Karpas-422 (cell line): ENCODE data around the gene DMPK. TPM values are rescaled to one million over a fixed set of nuclear protein-coding genes. Genes with fewer than 3 reads are reported as not detected.

ENCODE experiments used
- DNase-seq: peaks from one replicate; pipeline ENCODE4 v3.0.0-alpha.2; 2015
- H2AFZ ChIP-seq: fragments of 200-600 bp; sonication (generic); 2 replicates; pipeline ENCODE4 v1.6.1; 2014; ENCODE audit warnings: antibody characterized with exemption, low read length, mixed read lengths
- H3K27ac ChIP-seq: fragments of 200-600 bp; sonication (generic); 2 replicates; pipeline ENCODE4 v1.5.1; 2014; ENCODE audit warnings: mild to moderate bottlenecking, low read length, moderate library complexity
- H3K27me3 ChIP-seq: fragments of 200-600 bp; sonication (generic); 2 replicates; pipeline ENCODE4 v1.6.1; 2014; ENCODE audit warnings: low read length, mixed read lengths
- H3K36me3 ChIP-seq: fragments of 200-600 bp; sonication (generic); 2 replicates; pipeline ENCODE4 v1.6.1; 2014; ENCODE audit warnings: low read length, mixed read lengths; ENCODE audit not compliant: insufficient read depth
- H3K4me1 ChIP-seq: fragments of 200-600 bp; sonication (generic); 2 replicates; pipeline ENCODE4 v1.6.1; 2014; ENCODE audit warnings: mild to moderate bottlenecking, low read length, mixed read lengths
- H3K4me2 ChIP-seq: fragments of 200-600 bp; sonication (generic); 2 replicates; pipeline ENCODE4 v1.6.1; 2014; ENCODE audit warnings: low read length, low read depth, mild to moderate bottlenecking; ENCODE audit not compliant: poor library complexity, severe bottlenecking
- H3K4me3 ChIP-seq: fragments of 200-600 bp; sonication (generic); 2 replicates; pipeline ENCODE4 v1.5.1; 2014; ENCODE audit warnings: mild to moderate bottlenecking, antibody characterized with exemption, low read length, mixed read lengths
- H3K79me2 ChIP-seq: fragments of 200-600 bp; sonication (generic); 2 replicates; pipeline ENCODE4 v1.6.1; 2014; ENCODE audit warnings: mild to moderate bottlenecking, low read length, mixed read lengths
- H3K9ac ChIP-seq: fragments of 200-600 bp; sonication (generic); 2 replicates; pipeline ENCODE4 v1.6.0; 2014; ENCODE audit warnings: low read length
- H3K9me2 ChIP-seq: fragments of 200-600 bp; sonication (generic), shearing (Covaris generic); replicated peaks from 2 replicates; pipeline ENCODE4 v1.6.0; 2014; ENCODE audit warnings: mild to moderate bottlenecking, low read length, moderate library complexity; ENCODE audit not compliant: insufficient read depth
- H3K9me3 ChIP-seq: fragments of 300-700, 200-600 bp; sonication (generic); 2 replicates; pipeline ENCODE4 v1.6.1; 2014; ENCODE audit warnings: low read length, mixed read lengths
- H4K20me1 ChIP-seq: fragments of 200-600 bp; sonication (generic); 2 replicates; pipeline ENCODE4 v1.6.1; 2014; ENCODE audit warnings: mild to moderate bottlenecking, antibody characterized with exemption, low read length, low read depth; ENCODE audit not compliant: insufficient read depth
- total RNA-seq: library from RNA; depleted of rRNA; stranded (reverse); fragments of >200 nt; shearing (Covaris generic); gene quantifications from 2 replicates; pipeline ENCODE4 v1.2.3, GENCODE V29; 2014; ENCODE audit warnings: low replicate concordance

DMPK gene
- total RNA-seq, 1 experiment from 2014 or later: 11.5 TPM

GRCh38 chr19:45794627-45795026 is 12.3 kb upstream of the DMPK start:
- H2AFZ ChIP-seq: no peak overlapping the region
- no peak for DNase-seq

GRCh38 chr19:45793876-45794275 is 11.6 kb upstream of the DMPK start:
- Histone ChIP-seq H3K4me1 (peaks cover 20% of the 10 kb centered on the region), H3K9me3 (no peaks in the 10 kb centered on the region), H3K79me2 (peaks cover 27% of the 10 kb centered on the region), H3K27ac (no peak overlapping the region), H3K9me2 (no peaks in the 10 kb centered on the region), H3K4me3 (no peak overlapping the region), H4K20me1 (0 out of 2 replicates have a peak, but pooled peaks cover 8% of the 10 kb centered on the region), H3K9ac (no peak overlapping the region), H2AFZ (no peak overlapping the region), H3K4me2 (no peak overlapping the region), H3K36me3 (peaks cover 11% of the 10 kb centered on the region; the same call in 1 of the 2 replicates), H3K27me3 (no peaks in the 10 kb centered on the region)
- no peak for DNase-seq

More at GRCh38 chr19:45794627-45795026, 12.3 kb upstream of the DMPK start:
- no peak overlapping the region for H3K9ac ChIP-seq
- H3K9me2 ChIP-seq: no peaks in the 10 kb centered on the region
- H3K9me3 ChIP-seq: no peaks in the 10 kb centered on the region
- H4K20me1 ChIP-seq: 0 out of 2 replicates have a peak, but pooled peaks cover 8% of the 10 kb centered on the region
- H3K4me1 ChIP-seq: peaks cover 20% of the 10 kb centered on the region
- H3K4me2 ChIP-seq: no peak overlapping the region
- peaks cover 4% of the 10 kb centered on the region; the same call in 1 of the 2 replicates for H3K36me3 ChIP-seq
- H3K27ac ChIP-seq: no peak overlapping the region
- H3K4me3 ChIP-seq: no peak overlapping the region
- no peaks in the 10 kb centered on the region for H3K27me3 ChIP-seq
- H3K79me2 ChIP-seq: peaks cover 20% of the 10 kb centered on the region

GRCh38 chr19:45793178-45793564 is 10.9 kb upstream of the DMPK start:
- H3K9me3 ChIP-seq: no peaks in the 10 kb centered on the region
- DNase-seq: no peak
- H3K4me3 ChIP-seq: peak overlapping the region; percentile 36; the same call in 1 of the 2 replicates
- no peak overlapping the region for H2AFZ ChIP-seq
- H4K20me1 ChIP-seq: 0 out of 2 replicates have a peak, but pooled peaks cover 8% of the 10 kb centered on the region
- H3K4me2 ChIP-seq: no peak overlapping the region
- peaks cover 20% of the 10 kb centered on the region for H3K4me1 ChIP-seq
- no peak overlapping the region for H3K9ac ChIP-seq
- peaks cover 12% of the 10 kb centered on the region; the same call in 1 of the 2 replicates for H3K36me3 ChIP-seq
- H3K79me2 ChIP-seq: peaks cover 27% of the 10 kb centered on the region
- H3K27me3 ChIP-seq: no peaks in the 10 kb centered on the region
- no peak overlapping the region for H3K27ac ChIP-seq
- no peaks in the 10 kb centered on the region for H3K9me2 ChIP-seq

GRCh38 chr19:45792470-45793177 is 10.3 kb upstream of the DMPK start, which contains the start of gene DMWD:
TSS of gene DMWD (minus strand) at chr19:45792845. CDS start at chr19:45792756, 89 bp downstream.
- peak; percentile 99 for DNase-seq
- Histone ChIP-seq H3K9ac (peak within 1 kb of the TSS; percentile 93), H3K27me3 (no peaks in the 10 kb centered on the region), H3K36me3 (peaks cover 12% of the 10 kb centered on the region; the same call in 1 of the 2 replicates), H3K4me3 (peak within 1 kb of the TSS; percentile 91), H3K9me3 (no peaks in the 10 kb centered on the region), H3K4me1 (peaks cover 20% of the 10 kb centered on the region), H3K27ac (peak within 1 kb of the TSS; percentile 64), H3K9me2 (no peaks in the 10 kb centered on the region), H3K4me2 (peak within 1 kb of the TSS; percentile 87), H4K20me1 (0 out of 2 replicates have a peak, but pooled peaks cover 8% of the 10 kb centered on the region), H2AFZ (no peak within 1 kb of the TSS), H3K79me2 (peaks cover 27% of the 10 kb centered on the region)

- Histone ChIP-seq H3K79me2 (peaks cover 27% of the 10 kb centered on the region), H3K9me3 (no peaks in the 10 kb centered on the region), H4K20me1 (0 out of 2 replicates have a peak, but pooled peaks cover 8% of the 10 kb centered on the region), H3K9me2 (no peaks in the 10 kb centered on the region), H3K4me2 (peak overlapping the region; percentile 87), H3K27ac (peak overlapping the region; percentile 64), H3K9ac (peak overlapping the region; percentile 93), H2AFZ (no peak overlapping the region), H3K27me3 (no peaks in the 10 kb centered on the region), H3K36me3 (peaks cover 12% of the 10 kb centered on the region; the same call in 1 of the 2 replicates), H3K4me3 (peak overlapping the region; percentile 91), H3K4me1 (peaks cover 20% of the 10 kb centered on the region)
- DNase-seq: peak; percentile 70
Measured at GRCh38 chr19:45791744-45792469, 9.6 kb upstream of the DMPK start.

GRCh38 chr19:45790942-45791341 is 8.7 kb upstream of the DMPK start:
- DNase-seq: no peak
- no peaks in the 10 kb centered on the region for H3K9me3 ChIP-seq
- 0 out of 2 replicates have a peak, but pooled peaks cover 12% of the 10 kb centered on the region for H4K20me1 ChIP-seq
- peaks cover 27% of the 10 kb centered on the region for H3K79me2 ChIP-seq
- H3K9ac ChIP-seq: peak overlapping the region; percentile 93
- H3K27me3 ChIP-seq: no peaks in the 10 kb centered on the region
- H3K9me2 ChIP-seq: no peaks in the 10 kb centered on the region
- H2AFZ ChIP-seq: no peak overlapping the region
- peak overlapping the region; percentile 64; the same call in 1 of the 2 replicates for H3K27ac ChIP-seq
- H3K4me1 ChIP-seq: peaks cover 20% of the 10 kb centered on the region
- H3K4me3 ChIP-seq: peak overlapping the region; percentile 91
- H3K4me2 ChIP-seq: peak overlapping the region; percentile 87
- peaks cover 12% of the 10 kb centered on the region; the same call in 1 of the 2 replicates for H3K36me3 ChIP-seq

GRCh38 chr19:45789035-45789786 is 6.9 kb upstream of the DMPK start:
- no peaks in the 10 kb centered on the region for H3K9me2 ChIP-seq
- no peak overlapping the region for H3K4me2 ChIP-seq
- H3K9ac ChIP-seq: no peak overlapping the region
- DNase-seq: no peak
- H3K4me3 ChIP-seq: no peak overlapping the region
- H3K79me2 ChIP-seq: peaks cover 27% of the 10 kb centered on the region
- H3K36me3 ChIP-seq: peaks cover 12% of the 10 kb centered on the region; the same call in 1 of the 2 replicates
- peaks cover 20% of the 10 kb centered on the region for H3K4me1 ChIP-seq
- no peak overlapping the region for H2AFZ ChIP-seq
- H3K9me3 ChIP-seq: no peaks in the 10 kb centered on the region
- H4K20me1 ChIP-seq: 0 out of 2 replicates have a peak, but pooled peaks cover 12% of the 10 kb centered on the region
- no peak overlapping the region for H3K27ac ChIP-seq
- no peaks in the 10 kb centered on the region for H3K27me3 ChIP-seq
